ENCODE data around the gene NEDD4L. TPM values are rescaled to one million over a fixed set of nuclear protein-coding genes. Genes with fewer than 3 reads are reported as not detected.

The NEDD4L gene
- total RNA-seq, 1 donor from 2014 or later = 41.1 TPM

- peaks cover 5% of the 10 kb centered on the region for H3K4me1 Mint-ChIP-seq (ENCODE audit: unreplicated experiment)
- H3K27ac Mint-ChIP-seq (ENCODE audit: unreplicated experiment) = no peak overlapping the region
- TF ChIP-seq CTCF (IDR thresholded peaks at IDR 0.05) = no peak
- DNase-seq (ENCODE audit: extremely low spot score, unreplicated experiment) = no peak
- no peaks in the 10 kb centered on the region for H3K9me3 Mint-ChIP-seq (ENCODE audit: unreplicated experiment)
- H3K27me3 Mint-ChIP-seq (ENCODE audit: unreplicated experiment) = no peaks in the 10 kb centered on the region
- H3K36me3 Mint-ChIP-seq (ENCODE audit: unreplicated experiment) = peaks cover 35% of the 10 kb centered on the region
- H3K4me3 Mint-ChIP-seq (ENCODE audit: unreplicated experiment) = no peak overlapping the region
These were observed 345.7 kb downstream of the NEDD4L start for GRCh38 chr18:58389745-58390144.

GRCh38 chr18:58390399-58390798 is 346.4 kb downstream of the NEDD4L start:
- Mint-ChIP-seq H3K36me3 (ENCODE audit: unreplicated experiment) (peaks cover 32% of the 10 kb centered on the region), H3K27ac (ENCODE audit: unreplicated experiment) (no peak overlapping the region), H3K9me3 (ENCODE audit: unreplicated experiment) (no peaks in the 10 kb centered on the region), H3K27me3 (ENCODE audit: unreplicated experiment) (no peaks in the 10 kb centered on the region), H3K4me1 (ENCODE audit: unreplicated experiment) (peaks cover 5% of the 10 kb centered on the region), H3K4me3 (ENCODE audit: unreplicated experiment) (no peak overlapping the region)
- DNase-seq (ENCODE audit: extremely low spot score, unreplicated experiment) = no peak
- no peak for TF ChIP-seq CTCF (IDR thresholded peaks at IDR 0.05)

- TF ChIP-seq CTCF (IDR thresholded peaks at IDR 0.05) = no peak
- peaks cover 31% of the 10 kb centered on the region for H3K36me3 Mint-ChIP-seq (ENCODE audit: unreplicated experiment)
- no peak for DNase-seq (ENCODE audit: extremely low spot score, unreplicated experiment)
- peaks cover 5% of the 10 kb centered on the region for H3K4me1 Mint-ChIP-seq (ENCODE audit: unreplicated experiment)
- no peak overlapping the region for H3K4me3 Mint-ChIP-seq (ENCODE audit: unreplicated experiment)
- no peaks in the 10 kb centered on the region for H3K9me3 Mint-ChIP-seq (ENCODE audit: unreplicated experiment)
- no peaks in the 10 kb centered on the region for H3K27me3 Mint-ChIP-seq (ENCODE audit: unreplicated experiment)
- no peak overlapping the region for H3K27ac Mint-ChIP-seq (ENCODE audit: unreplicated experiment)
These were observed 347.3 kb downstream of the NEDD4L start for GRCh38 chr18:58391231-58391825.

- H3K4me3 Mint-ChIP-seq (ENCODE audit: unreplicated experiment) = no peak overlapping the region
- H3K27ac Mint-ChIP-seq (ENCODE audit: unreplicated experiment) = no peak overlapping the region
- no peaks in the 10 kb centered on the region for H3K27me3 Mint-ChIP-seq (ENCODE audit: unreplicated experiment)
- TF ChIP-seq CTCF (IDR thresholded peaks at IDR 0.05) = no peak
- H3K9me3 Mint-ChIP-seq (ENCODE audit: unreplicated experiment) = no peaks in the 10 kb centered on the region
- peaks cover 5% of the 10 kb centered on the region for H3K4me1 Mint-ChIP-seq (ENCODE audit: unreplicated experiment)
- no peak for DNase-seq (ENCODE audit: extremely low spot score, unreplicated experiment)
- peaks cover 34% of the 10 kb centered on the region for H3K36me3 Mint-ChIP-seq (ENCODE audit: unreplicated experiment)
These were observed 347.9 kb downstream of the NEDD4L start for GRCh38 chr18:58391932-58392323.

- no peaks in the 10 kb centered on the region for H3K27me3 Mint-ChIP-seq (ENCODE audit: unreplicated experiment)
- H3K4me3 Mint-ChIP-seq (ENCODE audit: unreplicated experiment) = no peak overlapping the region
- H3K27ac Mint-ChIP-seq (ENCODE audit: unreplicated experiment) = no peak overlapping the region
- peaks cover 5% of the 10 kb centered on the region for H3K4me1 Mint-ChIP-seq (ENCODE audit: unreplicated experiment)
- TF ChIP-seq CTCF (IDR thresholded peaks at IDR 0.05) = no peak
- peaks cover 32% of the 10 kb centered on the region for H3K36me3 Mint-ChIP-seq (ENCODE audit: unreplicated experiment)
- H3K9me3 Mint-ChIP-seq (ENCODE audit: unreplicated experiment) = no peaks in the 10 kb centered on the region
- no peak for DNase-seq (ENCODE audit: extremely low spot score, unreplicated experiment)
These were observed 348.4 kb downstream of the NEDD4L start for GRCh38 chr18:58392324-58393000.
